ENCODE measurements around the gene GATA3. TPM values are rescaled to one million over a fixed set of nuclear protein-coding genes. Genes with fewer than 3 reads are reported as not detected.

Gene GATA3
- total RNA-seq, 1 experiment from 2014 or later, result 5.9 TPM

DNA sequence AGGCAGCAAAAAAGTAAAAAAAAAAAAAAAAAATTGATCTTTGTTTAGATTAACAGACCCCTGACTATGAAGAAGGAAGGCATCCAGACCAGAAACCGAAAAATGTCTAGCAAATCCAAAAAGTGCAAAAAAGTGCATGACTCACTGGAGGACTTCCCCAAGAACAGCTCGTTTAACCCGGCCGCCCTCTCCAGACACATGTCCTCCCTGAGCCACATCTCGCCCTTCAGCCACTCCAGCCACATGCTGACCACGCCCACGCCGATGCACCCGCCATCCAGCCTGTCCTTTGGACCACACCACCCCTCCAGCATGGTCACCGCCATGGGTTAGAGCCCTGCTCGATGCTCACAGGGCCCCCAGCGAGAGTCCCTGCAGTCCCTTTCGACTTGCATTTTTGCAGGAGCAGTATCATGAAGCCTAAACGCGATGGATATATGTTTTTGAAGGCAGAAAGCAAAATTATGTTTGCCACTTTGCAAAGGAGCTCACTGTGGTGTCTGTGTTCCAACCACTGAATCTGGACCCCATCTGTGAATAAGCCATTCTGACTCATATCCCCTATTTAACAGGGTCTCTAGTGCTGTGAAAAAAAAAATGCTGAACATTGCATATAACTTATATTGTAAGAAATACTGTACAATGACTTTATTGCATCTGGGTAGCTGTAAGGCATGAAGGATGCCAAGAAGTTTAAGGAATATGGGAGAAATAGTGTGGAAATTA, 19.4 kb downstream of the GATA3 start:
- no peak for DNase-seq (ENCODE audit: low read depth, low spot score)
- no peaks in the 10 kb centered on the region for H3K27me3 ChIP-seq (ENCODE audit: control insufficient read depth, insufficient read depth, low read length)
- H3K4me1 ChIP-seq (ENCODE audit: control insufficient read depth, insufficient read depth, low read length), result peaks cover 6% of the 10 kb centered on the region
- ATAC-seq, result no peak
- intact Hi-C loops (cut with micrococcal nuclease; ENCODE audit: unreplicated experiment) (no loop called here), in situ Hi-C loops (cut with HindIII; ENCODE audit: low pct_unique_long_range_greater_than_20kb, low sequenced_read_pairs) (no loop called here)
- ChIA-PET CTCF (no interaction called here), POLR2A (no interaction called here)
- TF ChIP-seq POLR2AphosphoS5 (IDR thresholded peaks at IDR 0.05; ENCODE audit: low read depth, low read length), result no peak
- TF ChIP-seq, protein P1, sequence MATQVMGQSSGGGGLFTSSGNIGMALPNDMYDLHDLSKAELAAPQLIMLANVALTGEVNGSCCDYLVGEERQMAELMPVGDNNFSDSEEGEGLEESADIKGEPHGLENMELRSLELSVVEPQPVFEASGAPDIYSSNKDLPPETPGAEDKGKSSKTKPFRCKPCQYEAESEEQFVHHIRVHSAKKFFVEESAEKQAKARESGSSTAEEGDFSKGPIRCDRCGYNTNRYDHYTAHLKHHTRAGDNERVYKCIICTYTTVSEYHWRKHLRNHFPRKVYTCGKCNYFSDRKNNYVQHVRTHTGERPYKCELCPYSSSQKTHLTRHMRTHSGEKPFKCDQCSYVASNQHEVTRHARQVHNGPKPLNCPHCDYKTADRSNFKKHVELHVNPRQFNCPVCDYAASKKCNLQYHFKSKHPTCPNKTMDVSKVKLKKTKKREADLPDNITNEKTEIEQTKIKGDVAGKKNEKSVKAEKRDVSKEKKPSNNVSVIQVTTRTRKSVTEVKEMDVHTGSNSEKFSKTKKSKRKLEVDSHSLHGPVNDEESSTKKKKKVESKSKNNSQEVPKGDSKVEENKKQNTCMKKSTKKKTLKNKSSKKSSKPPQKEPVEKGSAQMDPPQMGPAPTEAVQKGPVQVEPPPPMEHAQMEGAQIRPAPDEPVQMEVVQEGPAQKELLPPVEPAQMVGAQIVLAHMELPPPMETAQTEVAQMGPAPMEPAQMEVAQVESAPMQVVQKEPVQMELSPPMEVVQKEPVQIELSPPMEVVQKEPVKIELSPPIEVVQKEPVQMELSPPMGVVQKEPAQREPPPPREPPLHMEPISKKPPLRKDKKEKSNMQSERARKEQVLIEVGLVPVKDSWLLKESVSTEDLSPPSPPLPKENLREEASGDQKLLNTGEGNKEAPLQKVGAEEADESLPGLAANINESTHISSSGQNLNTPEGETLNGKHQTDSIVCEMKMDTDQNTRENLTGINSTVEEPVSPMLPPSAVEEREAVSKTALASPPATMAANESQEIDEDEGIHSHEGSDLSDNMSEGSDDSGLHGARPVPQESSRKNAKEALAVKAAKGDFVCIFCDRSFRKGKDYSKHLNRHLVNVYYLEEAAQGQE (IDR thresholded peaks at IDR 0.05; ENCODE audit: insufficient read depth in 1 of 2, low read depth in 2 of 2, low read length in 1 of 2), result no peak
- TF ChIP-seq SIN3A (IDR thresholded peaks at IDR 0.05; ENCODE audit: borderline replicate concordance, insufficient read depth, low read depth, low read length), result no peak
- no peak for TF ChIP-seq TCF7L2 (IDR thresholded peaks at IDR 0.05; ENCODE audit: low read depth, low read length)
- TF ChIP-seq, protein P2, sequence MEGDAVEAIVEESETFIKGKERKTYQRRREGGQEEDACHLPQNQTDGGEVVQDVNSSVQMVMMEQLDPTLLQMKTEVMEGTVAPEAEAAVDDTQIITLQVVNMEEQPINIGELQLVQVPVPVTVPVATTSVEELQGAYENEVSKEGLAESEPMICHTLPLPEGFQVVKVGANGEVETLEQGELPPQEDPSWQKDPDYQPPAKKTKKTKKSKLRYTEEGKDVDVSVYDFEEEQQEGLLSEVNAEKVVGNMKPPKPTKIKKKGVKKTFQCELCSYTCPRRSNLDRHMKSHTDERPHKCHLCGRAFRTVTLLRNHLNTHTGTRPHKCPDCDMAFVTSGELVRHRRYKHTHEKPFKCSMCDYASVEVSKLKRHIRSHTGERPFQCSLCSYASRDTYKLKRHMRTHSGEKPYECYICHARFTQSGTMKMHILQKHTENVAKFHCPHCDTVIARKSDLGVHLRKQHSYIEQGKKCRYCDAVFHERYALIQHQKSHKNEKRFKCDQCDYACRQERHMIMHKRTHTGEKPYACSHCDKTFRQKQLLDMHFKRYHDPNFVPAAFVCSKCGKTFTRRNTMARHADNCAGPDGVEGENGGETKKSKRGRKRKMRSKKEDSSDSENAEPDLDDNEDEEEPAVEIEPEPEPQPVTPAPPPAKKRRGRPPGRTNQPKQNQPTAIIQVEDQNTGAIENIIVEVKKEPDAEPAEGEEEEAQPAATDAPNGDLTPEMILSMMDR (IDR thresholded peaks at IDR 0.05), result no peak
- no peak overlapping the region for H3K4me3 ChIP-seq (ENCODE audit: low read depth in 2 of 2, low read length in 2 of 2)
- no peaks in the 10 kb centered on the region for H3K9me3 ChIP-seq (ENCODE audit: control insufficient read depth, insufficient read depth, low read depth, low read length)
- no TSS peak for BruUV-seq (replicated peaks)
- no peaks in the 10 kb centered on the region for H3K36me3 ChIP-seq (ENCODE audit: control insufficient read depth, insufficient read depth, low read length)
- H3K27ac ChIP-seq (ENCODE audit: low read length), result no peak overlapping the region

DNA sequence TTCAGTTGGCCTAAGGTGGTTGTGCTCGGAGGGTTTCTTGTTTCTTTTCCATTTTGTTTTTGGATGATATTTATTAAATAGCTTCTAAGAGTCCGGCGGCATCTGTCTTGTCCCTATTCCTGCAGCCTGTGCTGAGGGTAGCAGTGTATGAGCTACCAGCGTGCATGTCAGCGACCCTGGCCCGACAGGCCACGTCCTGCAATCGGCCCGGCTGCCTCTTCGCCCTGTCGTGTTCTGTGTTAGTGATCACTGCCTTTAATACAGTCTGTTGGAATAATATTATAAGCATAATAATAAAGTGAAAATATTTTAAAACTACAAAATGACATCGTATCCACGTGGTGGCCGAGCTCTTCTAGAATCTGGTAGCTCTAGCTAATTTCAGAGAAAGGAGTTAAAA, 20.4 kb downstream of the GATA3 start:
- BruUV-seq (replicated peaks), result no TSS peak
- no peak for TF ChIP-seq TCF7L2 (IDR thresholded peaks at IDR 0.05; ENCODE audit: low read depth, low read length)
- POLR2A ChIA-PET, result no interaction called here
- intact Hi-C loops (cut with micrococcal nuclease; ENCODE audit: unreplicated experiment) (no loop called here), in situ Hi-C loops (cut with HindIII; ENCODE audit: low pct_unique_long_range_greater_than_20kb, low sequenced_read_pairs) (no loop called here)
- Histone ChIP-seq H3K27me3 (ENCODE audit: control insufficient read depth, insufficient read depth, low read length) (no peaks in the 10 kb centered on the region), H3K9me3 (ENCODE audit: control insufficient read depth, insufficient read depth, low read depth, low read length) (no peaks in the 10 kb centered on the region), H3K36me3 (ENCODE audit: control insufficient read depth, insufficient read depth, low read length) (no peaks in the 10 kb centered on the region), H3K4me3 (ENCODE audit: low read depth in 2 of 2, low read length in 2 of 2) (no peak overlapping the region), H3K27ac (ENCODE audit: low read length) (no peak overlapping the region; the same call in 1 of the 2 replicates), H3K4me1 (ENCODE audit: control insufficient read depth, insufficient read depth, low read length) (peaks cover 6% of the 10 kb centered on the region)
- CTCF ChIA-PET, result no interaction called here
- DNase-seq (ENCODE audit: low read depth, low spot score) (no peak), ATAC-seq (no peak)
